Neural crest cell (in vitro differentiated cells): ENCODE results near the gene XRRA1. TPM values are rescaled to one million over a fixed set of nuclear protein-coding genes. Genes with fewer than 3 reads are reported as not detected.
"Not testable (repeated sequence)": the region's sequence is repeated elsewhere in the genome, so short reads cannot be mapped to it uniquely, and the experiment has no call there.

Source experiments
- DNase-seq: peaks from one replicate; pipeline ENCODE4 v3.0.0; 2021; ENCODE audit warnings: low read depth, mixed read lengths, low spot score
- H3K27ac Mint-ChIP-seq: one replicate; pipeline ENCODE4 v1.8.0; 2021; ENCODE audit warnings: mild to moderate bottlenecking, mixed read lengths; ENCODE audit not compliant: unreplicated experiment
- H3K27me3 Mint-ChIP-seq: 2 replicates; pipeline ENCODE4 v1.8.0; 2021; ENCODE audit warnings: low read depth, mild to moderate bottlenecking, mixed read lengths
- H3K36me3 Mint-ChIP-seq: 2 replicates; pipeline ENCODE4 v1.8.0; 2021; ENCODE audit warnings: low read depth, mild to moderate bottlenecking, mixed read lengths
- H3K4me1 Mint-ChIP-seq: 2 replicates; pipeline ENCODE4 v1.8.0; 2021; ENCODE audit warnings: mixed read lengths
- H3K4me3 Mint-ChIP-seq: one replicate; pipeline ENCODE4 v1.8.0; 2021; ENCODE audit warnings: mild to moderate bottlenecking, mixed read lengths
- H3K9me3 Mint-ChIP-seq: 2 replicates; pipeline ENCODE4 v1.8.0; 2021; ENCODE audit warnings: mixed read lengths
- CTCF ChIP-seq: fragments of 200-600 bp; sonication (generic); conservative IDR thresholded peaks from 2 replicates; pipeline ENCODE4 v1.5.0; 2021; ENCODE audit warnings: antibody characterized with exemption, mild to moderate bottlenecking
- total RNA-seq: library from RNA; stranded (reverse); gene quantifications from 2 replicates; pipeline ENCODE4 v1.2.1, GENCODE V29; 2021

The XRRA1 gene
- total RNA-seq, 1 donor from 2014 or later, result 8.3 TPM

DNA sequence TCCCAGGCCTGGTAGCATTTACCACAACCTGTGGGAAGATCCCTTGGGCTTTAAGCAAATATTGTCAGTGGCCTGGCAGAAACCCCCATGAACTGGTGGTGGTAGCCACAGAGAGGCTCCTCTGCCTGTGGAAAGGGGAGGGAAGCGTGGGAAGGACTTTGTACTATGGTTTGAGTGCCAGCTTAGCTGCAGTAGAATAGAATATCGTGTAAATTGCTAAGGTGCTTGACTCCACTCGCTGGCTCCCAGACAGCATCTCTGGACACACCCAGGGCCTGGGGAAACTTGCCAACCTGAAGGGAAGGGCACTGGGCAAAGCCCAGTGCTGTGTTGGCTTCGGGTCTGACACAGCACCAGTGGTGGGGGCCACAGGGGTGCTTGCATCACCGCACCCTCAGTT lies 52.6 kb downstream of the XRRA1 start:
- Mint-ChIP-seq H3K36me3 (peaks cover 54% of the 10 kb centered on the region), H3K4me3 (no peak overlapping the region), H3K4me1 (no peaks in the 10 kb centered on the region), H3K9me3 (peaks cover 25% of the 10 kb centered on the region), H3K27ac (no peak overlapping the region), H3K27me3 (no peaks in the 10 kb centered on the region)
- TF ChIP-seq CTCF, result no peak
- DNase-seq, result no peak

GRCh38 chr11:74895340-74896116 lies 53.4 kb downstream of the XRRA1 start:
- no peak overlapping the region for H3K27ac Mint-ChIP-seq
- TF ChIP-seq CTCF, result no peak
- no peaks in the 10 kb centered on the region for H3K27me3 Mint-ChIP-seq
- no peaks in the 10 kb centered on the region for H3K4me1 Mint-ChIP-seq
- DNase-seq, result no peak
- H3K36me3 Mint-ChIP-seq, result peaks cover 47% of the 10 kb centered on the region
- H3K9me3 Mint-ChIP-seq, result peaks cover 24% of the 10 kb centered on the region
- no peak overlapping the region for H3K4me3 Mint-ChIP-seq

DNA sequence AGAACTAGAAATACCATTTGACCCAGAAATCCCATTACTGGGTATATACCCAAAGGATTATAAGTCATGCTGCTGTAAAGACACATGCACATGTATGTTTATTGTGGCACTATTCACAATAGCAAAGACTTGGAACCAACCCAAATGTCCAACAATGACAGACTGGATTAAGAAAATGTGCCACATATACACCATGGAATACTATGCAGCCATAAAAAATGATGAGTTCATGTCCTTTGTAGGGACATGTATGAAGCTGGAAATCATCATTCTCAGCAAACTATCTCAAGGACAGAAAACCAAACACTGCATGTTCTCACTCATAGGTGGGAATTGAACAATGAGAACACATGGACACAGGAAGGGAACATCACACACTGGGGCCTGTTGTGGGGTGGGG lies 55.9 kb downstream of the XRRA1 start:
- not testable (repeated sequence) for H3K27ac Mint-ChIP-seq, H3K4me3 Mint-ChIP-seq, DNase-seq, H3K27me3 Mint-ChIP-seq, H3K4me1 Mint-ChIP-seq
- Mint-ChIP-seq H3K9me3 (peaks cover 25% of the 10 kb centered on the region), H3K36me3 (peaks cover 51% of the 10 kb centered on the region)

GRCh38 chr11:74877132-74877531 lies 71.8 kb downstream of the XRRA1 start:
- no peak overlapping the region for H3K4me3 Mint-ChIP-seq
- H3K36me3 Mint-ChIP-seq, result peaks cover 46% of the 10 kb centered on the region
- H3K9me3 Mint-ChIP-seq, result peaks cover 20% of the 10 kb centered on the region
- no peaks in the 10 kb centered on the region for H3K27me3 Mint-ChIP-seq
- H3K4me1 Mint-ChIP-seq, result no peaks in the 10 kb centered on the region
- DNase-seq, result no peak
- no peak overlapping the region for H3K27ac Mint-ChIP-seq
- peak; percentile 70 for TF ChIP-seq CTCF

- H3K27me3 Mint-ChIP-seq, result no peaks in the 10 kb centered on the region
- peaks cover 91% of the 10 kb centered on the region for H3K36me3 Mint-ChIP-seq
- no peaks in the 10 kb centered on the region for H3K4me1 Mint-ChIP-seq
- H3K4me3 Mint-ChIP-seq, result no peak overlapping the region
- H3K9me3 Mint-ChIP-seq, result peaks cover 50% of the 10 kb centered on the region
- DNase-seq, result no peak
- H3K27ac Mint-ChIP-seq, result no peak overlapping the region
- TF ChIP-seq CTCF, result no peak
Measured at GRCh38 chr11:74871037-74871436, 77.9 kb downstream of the XRRA1 start.

GRCh38 chr11:74870485-74870884 lies 78.4 kb downstream of the XRRA1 start:
- peak; percentile 44 for TF ChIP-seq CTCF
- Mint-ChIP-seq H3K4me3 (no peak overlapping the region), H3K36me3 (peaks cover 91% of the 10 kb centered on the region), H3K27ac (no peak overlapping the region), H3K4me1 (no peaks in the 10 kb centered on the region), H3K27me3 (no peaks in the 10 kb centered on the region), H3K9me3 (peaks cover 51% of the 10 kb centered on the region)
- DNase-seq, result no peak
